GM21381 (cell line): Measurements from ENCODE around the gene STARD7.
"Not testable (repeated sequence)": the region's sequence is repeated elsewhere in the genome, so short reads cannot be mapped to it uniquely, and the experiment has no call there.

Source experiments
- ATAC-seq: cut with Tn5 transposase; IDR thresholded peaks from one replicate; pipeline ENCODE4 v1.9.1; 2021; ENCODE audit warnings: mild to moderate bottlenecking, moderate library complexity; ENCODE audit not compliant: unreplicated experiment

Gene STARD7

GRCh38 chr2:96150791-96151594 lies 57.6 kb downstream of the STARD7 start:
- no peak for ATAC-seq

- ATAC-seq: no peak
These were observed 58.5 kb downstream of the STARD7 start for GRCh38 chr2:96150007-96150640.

- peak; percentile 31 for ATAC-seq
These were observed 60.0 kb downstream of the STARD7 start for GRCh38 chr2:96148410-96149217.

GRCh38 chr2:96147593-96148201 lies 60.9 kb downstream of the STARD7 start:
- ATAC-seq: no peak

GRCh38 chr2:96146881-96147592 lies 61.6 kb downstream of the STARD7 start:
- no peak for ATAC-seq

- peak; percentile 30 for ATAC-seq
These were observed 62.3 kb downstream of the STARD7 start for GRCh38 chr2:96146153-96146880.

- no peak for ATAC-seq
These were observed 62.8 kb downstream of the STARD7 start for GRCh38 chr2:96145848-96146152.

- peak; percentile 54 for ATAC-seq
These were observed 63.4 kb downstream of the STARD7 start, which contains the start of gene DUSP2 for GRCh38 chr2:96145036-96145847. DUSP2 (minus strand) TSS chr2:96145440; CDS start chr2:96145354, 86 bp downstream.

GRCh38 chr2:96144481-96145035 lies 64.1 kb downstream of the STARD7 start:
- ATAC-seq: peak; percentile 6

GRCh38 chr2:96143848-96144480 lies 64.7 kb downstream of the STARD7 start:
- no peak for ATAC-seq

- ATAC-seq: no peak
These were observed 65.3 kb downstream of the STARD7 start for GRCh38 chr2:96143231-96143847.

GRCh38 chr2:96142217-96143113 lies 66.2 kb downstream of the STARD7 start:
- ATAC-seq: no peak

GRCh38 chr2:96141624-96141967 lies 67.0 kb downstream of the STARD7 start:
- not testable (repeated sequence) for ATAC-seq

GRCh38 chr2:96140941-96141623 lies 67.5 kb downstream of the STARD7 start:
- no peak for ATAC-seq

- no peak for ATAC-seq
These were observed 69.4 kb downstream of the STARD7 start for GRCh38 chr2:96139181-96139758.
